Vagina (tissue), 2 donors: ENCODE measurements around the gene CCDC178. TPM values are rescaled to one million over a fixed set of nuclear protein-coding genes. Genes with fewer than 3 reads are reported as not detected.
"Not testable (repeated sequence)": the region's sequence is repeated elsewhere in the genome, so short reads cannot be mapped to it uniquely, and the experiment has no call there.

Experiments used
- DNase-seq, 2 donors: peaks; one replicate each; pipeline ENCODE4 v3.0.0-alpha.2; 2017; ENCODE audit errors: extremely low spot score in 2 of 2
- H3K27ac ChIP-seq: fragments of 200-600 bp; sonication (generic); one replicate; pipeline ENCODE4 v1.5.1; 2019
- H3K27me3 ChIP-seq: fragments of 200-600 bp; sonication (generic); one replicate; pipeline ENCODE4 v1.5.1; 2019
- H3K36me3 ChIP-seq, 2 donors: fragments of 200-600 bp; sonication (generic); one replicate each; pipeline ENCODE4 v1.5.1; 2017 to 2019
- H3K4me1 ChIP-seq: fragments of 200-600 bp; sonication (generic); one replicate; pipeline ENCODE4 v1.5.1; 2019
- H3K4me3 ChIP-seq, 2 donors: fragments of 200-600 bp; sonication (generic); 1 replicate in 1 of 2; 2 replicates in 1 of 2; pipeline ENCODE4 v1.5.1; 2016 to 2019
- H3K9me3 ChIP-seq: fragments of 200-600 bp; sonication (generic); one replicate; pipeline ENCODE4 v1.5.1; 2019
- POLR2A ChIP-seq, 2 donors: fragments of 450-650 bp; IDR thresholded peaks; one replicate each; pipeline ENCODE4 v1.6.1; 2017; ENCODE audit warnings: antibody characterized with exemption in 2 of 2, mild to moderate bottlenecking in 2 of 2, moderate library complexity in 2 of 2
- POLR2AphosphoS5 ChIP-seq, 2 donors: sonication (generic); formaldehyde crosslinking; IDR thresholded peaks; one replicate each; pipeline ENCODE4 v1.9.0; 2017; ENCODE audit warnings: antibody characterized with exemption in 2 of 2, mild to moderate bottlenecking in 2 of 2, low read depth in 1 of 2; ENCODE audit not compliant: insufficient read depth in 1 of 2
- intact Hi-C: fragments of 100-400 bp; cut with DNase I; formaldehyde crosslinking; loops from one replicate; pipeline ENCODE4 v1.15.1; 2023
- total RNA-seq: library from RNA; depleted of rRNA; stranded (reverse); fragments of >200 nt; gene quantifications from one replicate; pipeline ENCODE4 v1.2.3, GENCODE V29; 2016
- TF ChIP-seq, protein P1 (sequence below), 3 experiments: fragments of 450-650 bp in 2 of 3; fragments of 200-600 bp in 1 of 3; sonication (generic) in 1 of 3; IDR thresholded peaks; one replicate each; pipeline ENCODE4 v1.5.1; 2017 to 2019; ENCODE audit warnings: antibody characterized with exemption in 3 of 3, mild to moderate bottlenecking in 2 of 3, moderate library complexity in 2 of 3

The CCDC178 gene
- total RNA-seq, 1 donor from 2014 or later = 10.8 TPM

- TF ChIP-seq POLR2AphosphoS5 (IDR thresholded peaks at IDR 0.05; ENCODE audit: insufficient read depth in 1 of 2, low read depth in 1 of 2) = no peak
- TF ChIP-seq POLR2A (IDR thresholded peaks at IDR 0.05) = no peak
- TF ChIP-seq, protein P1, sequence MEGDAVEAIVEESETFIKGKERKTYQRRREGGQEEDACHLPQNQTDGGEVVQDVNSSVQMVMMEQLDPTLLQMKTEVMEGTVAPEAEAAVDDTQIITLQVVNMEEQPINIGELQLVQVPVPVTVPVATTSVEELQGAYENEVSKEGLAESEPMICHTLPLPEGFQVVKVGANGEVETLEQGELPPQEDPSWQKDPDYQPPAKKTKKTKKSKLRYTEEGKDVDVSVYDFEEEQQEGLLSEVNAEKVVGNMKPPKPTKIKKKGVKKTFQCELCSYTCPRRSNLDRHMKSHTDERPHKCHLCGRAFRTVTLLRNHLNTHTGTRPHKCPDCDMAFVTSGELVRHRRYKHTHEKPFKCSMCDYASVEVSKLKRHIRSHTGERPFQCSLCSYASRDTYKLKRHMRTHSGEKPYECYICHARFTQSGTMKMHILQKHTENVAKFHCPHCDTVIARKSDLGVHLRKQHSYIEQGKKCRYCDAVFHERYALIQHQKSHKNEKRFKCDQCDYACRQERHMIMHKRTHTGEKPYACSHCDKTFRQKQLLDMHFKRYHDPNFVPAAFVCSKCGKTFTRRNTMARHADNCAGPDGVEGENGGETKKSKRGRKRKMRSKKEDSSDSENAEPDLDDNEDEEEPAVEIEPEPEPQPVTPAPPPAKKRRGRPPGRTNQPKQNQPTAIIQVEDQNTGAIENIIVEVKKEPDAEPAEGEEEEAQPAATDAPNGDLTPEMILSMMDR (IDR thresholded peaks at IDR 0.05) = no peak
- no peak overlapping the region for H3K4me3 ChIP-seq
- no peaks in the 10 kb centered on the region for H3K9me3 ChIP-seq
Measured at GRCh38 chr18:33369711-33370449, 70.6 kb downstream of the CCDC178 start.

GRCh38 chr18:33356735-33357134, 83.8 kb downstream of the CCDC178 start:
- DNase-seq = no peak
- Histone ChIP-seq H3K9me3 (no peaks in the 10 kb centered on the region), H3K4me3 (no peak overlapping the region), H3K27me3 (no peaks in the 10 kb centered on the region), H3K36me3 (no peaks in the 10 kb centered on the region), H3K27ac (no peak overlapping the region), H3K4me1 (no peaks in the 10 kb centered on the region)
- TF ChIP-seq POLR2A (IDR thresholded peaks at IDR 0.05) (no peak), POLR2AphosphoS5 (IDR thresholded peaks at IDR 0.05; ENCODE audit: insufficient read depth in 1 of 2, low read depth in 1 of 2) (no peak)
- TF ChIP-seq, protein P1 (IDR thresholded peaks at IDR 0.05) = no peak
- intact Hi-C loops = no loop called here

More at GRCh38 chr18:33369711-33370449, 70.6 kb downstream of the CCDC178 start:
- no peaks in the 10 kb centered on the region for H3K36me3 ChIP-seq
- H3K4me1 ChIP-seq = no peaks in the 10 kb centered on the region
- intact Hi-C loops = no loop called here
- H3K27me3 ChIP-seq = no peaks in the 10 kb centered on the region
- no peak for DNase-seq
- H3K27ac ChIP-seq = no peak overlapping the region

DNA sequence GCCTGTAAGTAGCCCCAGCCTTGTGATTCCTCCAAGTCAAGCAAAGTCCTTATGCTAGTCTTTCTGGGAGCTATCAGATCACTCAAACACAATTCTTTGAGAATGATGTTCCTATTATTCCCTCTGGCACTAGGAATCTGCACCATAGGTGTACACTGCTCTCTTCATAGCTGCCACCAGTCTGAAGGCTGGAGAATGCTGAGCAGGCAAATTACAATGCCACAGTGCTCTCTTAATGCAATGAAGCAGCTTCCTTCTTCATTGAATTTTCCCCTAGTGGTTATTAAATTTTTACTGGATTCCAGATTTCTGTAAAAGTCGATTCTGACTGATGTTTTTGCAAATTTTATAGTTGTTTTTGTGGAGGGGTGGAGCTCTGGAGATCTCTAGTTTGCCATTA, 84.8 kb downstream of the CCDC178 start:
- H3K4me3 ChIP-seq = no peak overlapping the region
- H3K9me3 ChIP-seq = no peaks in the 10 kb centered on the region
- H3K27me3 ChIP-seq = no peaks in the 10 kb centered on the region
- TF ChIP-seq, protein P1 (IDR thresholded peaks at IDR 0.05) = no peak
- TF ChIP-seq POLR2A (IDR thresholded peaks at IDR 0.05) (no peak), POLR2AphosphoS5 (IDR thresholded peaks at IDR 0.05; ENCODE audit: insufficient read depth in 1 of 2, low read depth in 1 of 2) (no peak)
- no peaks in the 10 kb centered on the region for H3K4me1 ChIP-seq
- intact Hi-C loops = no loop called here
- H3K36me3 ChIP-seq = no peaks in the 10 kb centered on the region
- no peak for DNase-seq
- no peak overlapping the region for H3K27ac ChIP-seq

- DNase-seq = no peak
- Histone ChIP-seq H3K36me3 (no peaks in the 10 kb centered on the region), H3K27me3 (no peaks in the 10 kb centered on the region), H3K9me3 (no peaks in the 10 kb centered on the region), H3K4me1 (no peaks in the 10 kb centered on the region), H3K4me3 (no peak overlapping the region), H3K27ac (no peak overlapping the region)
- intact Hi-C loops = no loop called here
- TF ChIP-seq POLR2A (IDR thresholded peaks at IDR 0.05) (no peak), POLR2AphosphoS5 (IDR thresholded peaks at IDR 0.05; ENCODE audit: insufficient read depth in 1 of 2, low read depth in 1 of 2) (no peak)
- TF ChIP-seq, protein P1 (IDR thresholded peaks at IDR 0.05) = no peak
Measured at GRCh38 chr18:33355263-33355662, 85.3 kb downstream of the CCDC178 start.

- Histone ChIP-seq H3K36me3 (no peaks in the 10 kb centered on the region), H3K27me3 (no peaks in the 10 kb centered on the region), H3K4me3 (no peak overlapping the region), H3K27ac (no peak overlapping the region), H3K4me1 (no peaks in the 10 kb centered on the region), H3K9me3 (no peaks in the 10 kb centered on the region)
- TF ChIP-seq POLR2AphosphoS5 (IDR thresholded peaks at IDR 0.05; ENCODE audit: insufficient read depth in 1 of 2, low read depth in 1 of 2) (no peak), POLR2A (IDR thresholded peaks at IDR 0.05) (no peak)
- TF ChIP-seq, protein P1 (IDR thresholded peaks at IDR 0.05) = no peak
- intact Hi-C loops = no loop called here
- DNase-seq = no peak
Measured at GRCh38 chr18:33350256-33350655, 90.3 kb downstream of the CCDC178 start.

DNA sequence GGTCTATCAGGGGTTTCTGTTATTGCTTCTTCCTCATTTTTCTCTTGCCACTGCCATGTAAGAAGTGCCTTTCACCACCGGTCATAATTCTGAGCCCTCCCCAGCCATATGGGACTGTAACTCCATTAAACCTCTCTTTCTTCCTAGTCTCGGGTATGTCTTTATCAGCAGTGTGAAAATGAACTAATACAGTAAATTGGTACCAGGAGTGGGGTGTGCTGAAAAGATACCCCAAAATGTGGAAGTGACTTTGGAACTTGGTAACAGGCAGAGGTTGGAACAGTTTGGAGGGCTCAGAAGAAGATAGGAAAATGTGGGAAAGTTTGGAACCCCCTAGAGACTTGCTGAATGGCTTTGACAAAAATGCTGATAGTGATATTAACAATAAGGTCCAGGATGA, 100.8 kb downstream of the CCDC178 start:
- H3K4me1 ChIP-seq, H3K9me3 ChIP-seq, DNase-seq, intact Hi-C loops, H3K27me3 ChIP-seq, H3K4me3 ChIP-seq, H3K27ac ChIP-seq, H3K36me3 ChIP-seq: not testable (repeated sequence)
